GM18858 (cell line): ENCODE results near the gene CHCT1.

ENCODE experiments used
- ATAC-seq: cut with Tn5 transposase; IDR thresholded peaks from one replicate; pipeline ENCODE4 v1.9.1; 2021; ENCODE audit not compliant: unreplicated experiment

The CHCT1 gene

DNA sequence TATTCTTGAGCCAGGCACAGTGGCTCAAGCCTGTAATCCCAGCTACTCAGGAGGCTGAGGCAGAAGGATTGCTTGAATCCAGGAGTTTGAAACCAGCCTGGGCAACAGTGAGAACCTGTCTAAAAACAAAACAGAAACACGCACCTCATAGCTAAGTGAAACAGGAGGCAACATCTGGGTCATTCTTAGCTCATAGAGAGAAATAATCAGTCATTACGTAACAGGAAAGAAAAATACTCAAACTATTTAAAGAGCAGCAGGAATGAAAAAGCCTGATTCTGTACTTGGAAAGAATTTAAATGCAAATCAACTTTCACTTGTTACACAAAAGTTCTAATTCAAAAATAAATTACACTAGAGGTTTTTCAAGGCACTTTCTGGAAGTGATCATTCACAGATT, 17.2 kb downstream of the CHCT1 start:
- ATAC-seq, result no peak

- no peak for ATAC-seq
Observed at GRCh38 chr17:60442271-60443173, 20.2 kb downstream of the CHCT1 start.

DNA sequence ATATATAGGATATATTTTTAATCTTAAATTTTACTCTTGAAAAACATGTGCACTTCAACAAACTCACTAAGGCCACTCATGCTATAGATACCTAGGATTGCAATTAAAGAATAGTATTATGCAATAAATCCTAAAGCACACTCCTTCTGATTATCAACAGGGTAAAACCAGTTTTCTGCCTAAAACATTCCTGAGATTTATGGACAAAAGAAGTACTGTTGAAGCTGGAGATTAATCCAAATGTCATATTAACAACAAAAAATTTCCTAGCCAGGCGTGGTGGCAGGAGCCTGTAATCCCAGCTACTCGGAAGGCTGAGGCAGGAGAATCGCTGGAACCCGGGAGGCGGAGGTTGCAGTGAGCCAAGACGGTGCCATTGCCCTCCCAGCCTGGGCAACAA, 21.4 kb downstream of the CHCT1 start:
- ATAC-seq, result no peak

- no peak for ATAC-seq
Observed at GRCh38 chr17:60445144-60445543, 22.9 kb downstream of the CHCT1 start.

GRCh38 chr17:60447375-60447774, 25.1 kb downstream of the CHCT1 start:
- ATAC-seq, result no peak

- no peak for ATAC-seq
Observed at GRCh38 chr17:60451071-60451470, 28.8 kb downstream of the CHCT1 start.

DNA sequence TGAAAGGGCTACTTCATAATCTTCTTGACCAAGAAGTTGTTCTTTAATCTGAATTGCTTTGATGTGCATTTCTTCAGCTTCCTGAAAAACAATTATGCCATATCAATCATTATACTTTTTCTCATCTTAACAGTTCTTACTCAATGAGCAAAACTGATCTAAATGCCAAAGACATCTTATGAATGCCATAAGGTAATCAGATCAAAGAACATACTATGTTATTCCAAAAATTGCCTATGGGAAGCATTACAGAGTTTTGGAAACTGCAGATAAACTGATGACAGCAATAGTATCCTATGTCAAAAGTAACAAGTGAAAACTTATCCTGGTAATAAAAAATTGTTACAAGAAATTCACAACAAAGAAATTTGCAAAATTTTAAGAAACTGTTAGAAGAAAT, 29.7 kb downstream of the CHCT1 start:
- ATAC-seq, result no peak

DNA sequence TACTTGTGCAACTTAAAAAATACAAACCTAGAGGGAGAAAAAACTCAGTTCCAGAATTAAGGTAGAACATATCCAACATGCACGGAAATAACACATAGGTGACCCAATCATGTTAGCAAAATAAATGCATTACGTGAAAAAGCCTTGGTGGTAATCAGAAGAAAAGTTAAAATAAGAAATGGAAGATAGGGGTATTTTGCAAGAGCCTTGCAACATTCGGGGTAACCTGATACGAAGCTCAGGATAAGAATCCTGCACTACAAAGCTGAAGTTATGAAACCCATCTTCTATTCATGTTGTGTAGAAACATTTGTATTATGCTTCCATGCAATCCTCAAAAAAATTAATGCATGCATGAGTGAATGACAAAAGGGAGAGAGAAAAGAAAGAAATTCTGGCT, 33.1 kb downstream of the CHCT1 start:
- ATAC-seq, result no peak

- ATAC-seq, result no peak
Observed at GRCh38 chr17:60457148-60457547, 34.9 kb downstream of the CHCT1 start.

- no peak for ATAC-seq
Observed at GRCh38 chr17:60461584-60461983, 39.3 kb downstream of the CHCT1 start.

- ATAC-seq, result no peak
Observed at GRCh38 chr17:60463157-60463835, 41.0 kb downstream of the CHCT1 start.

DNA sequence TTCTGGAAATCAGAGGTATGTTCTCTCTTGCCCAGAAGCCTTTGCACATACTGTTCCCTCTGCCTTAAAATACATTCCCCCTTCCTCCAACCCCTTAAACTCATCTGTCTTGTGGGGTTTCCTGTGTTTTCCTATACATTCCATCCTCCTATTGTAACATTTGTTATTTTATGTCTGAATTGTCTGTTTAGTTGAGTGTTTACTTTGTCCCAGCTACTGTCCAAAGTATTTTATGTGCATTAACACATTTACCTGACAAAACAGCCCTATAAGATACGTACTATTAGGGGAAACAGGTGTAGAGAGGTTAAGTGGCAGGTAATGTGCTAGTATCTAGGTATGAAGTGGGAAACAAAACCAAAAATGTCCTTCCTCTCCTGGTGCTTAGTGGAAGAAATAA, 42.1 kb downstream of the CHCT1 start:
- no peak for ATAC-seq

DNA sequence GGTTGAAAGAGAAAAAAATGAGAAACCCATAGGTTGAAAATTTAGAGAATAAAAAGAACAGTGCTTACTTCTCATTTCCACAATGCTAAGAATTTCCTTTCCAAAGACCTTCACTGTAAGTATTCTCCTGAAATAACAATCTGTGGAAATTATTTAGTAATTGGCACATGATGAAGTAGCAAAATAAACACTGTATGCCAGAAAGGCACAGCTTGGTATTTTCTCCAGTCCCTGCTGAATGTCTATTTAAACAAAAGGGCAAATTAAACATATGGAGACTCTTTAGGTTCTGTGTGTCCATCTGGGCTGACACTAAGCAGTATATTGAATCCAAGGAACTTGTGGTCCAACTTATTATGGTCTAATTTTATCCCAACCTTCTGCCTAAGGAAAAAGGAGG, 46.1 kb downstream of the CHCT1 start:
- no peak for ATAC-seq

- no peak for ATAC-seq
Observed at GRCh38 chr17:60471451-60471850, 49.2 kb downstream of the CHCT1 start.

DNA sequence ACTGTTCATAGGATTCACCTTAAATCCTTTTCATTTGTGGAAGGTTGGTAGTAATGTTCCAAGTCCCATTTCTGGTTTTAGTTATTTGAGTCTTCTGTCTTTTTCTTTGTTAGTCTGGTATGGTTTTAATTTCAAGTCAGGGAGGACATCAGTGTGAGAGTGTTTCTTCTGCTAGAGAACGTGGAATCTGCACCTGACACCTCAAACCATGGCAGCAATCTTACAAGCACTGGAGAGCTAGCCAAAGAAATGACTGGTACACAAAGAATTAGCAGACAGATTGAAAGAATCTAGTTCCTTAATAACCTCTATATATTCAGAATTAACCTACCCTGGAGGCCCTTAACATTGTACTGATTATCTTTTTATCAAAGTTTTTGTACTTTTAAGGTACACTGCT, 50.2 kb downstream of the CHCT1 start:
- ATAC-seq, result no peak

DNA sequence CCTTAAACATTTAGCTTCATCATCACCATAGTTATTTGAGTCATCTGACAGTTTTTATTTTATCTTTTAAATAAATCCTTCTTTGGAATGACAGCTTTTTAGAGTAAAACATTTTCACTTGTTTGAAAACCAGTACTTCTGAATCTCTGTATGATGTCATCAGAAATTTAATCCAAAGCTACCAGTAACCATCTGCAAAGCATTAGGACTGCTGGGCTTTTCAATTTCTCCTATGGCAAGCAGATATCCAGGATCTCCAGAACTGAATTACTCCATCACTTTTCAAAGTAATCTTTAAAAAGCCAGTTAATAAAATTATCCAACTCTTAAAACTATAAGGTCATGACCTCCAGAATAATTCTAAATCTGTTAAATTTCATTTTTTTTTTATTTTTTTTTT, 51.5 kb downstream of the CHCT1 start:
- ATAC-seq, result no peak
